Measurements from ENCODE around the gene PXYLP1.

PXYLP1 gene

DNA sequence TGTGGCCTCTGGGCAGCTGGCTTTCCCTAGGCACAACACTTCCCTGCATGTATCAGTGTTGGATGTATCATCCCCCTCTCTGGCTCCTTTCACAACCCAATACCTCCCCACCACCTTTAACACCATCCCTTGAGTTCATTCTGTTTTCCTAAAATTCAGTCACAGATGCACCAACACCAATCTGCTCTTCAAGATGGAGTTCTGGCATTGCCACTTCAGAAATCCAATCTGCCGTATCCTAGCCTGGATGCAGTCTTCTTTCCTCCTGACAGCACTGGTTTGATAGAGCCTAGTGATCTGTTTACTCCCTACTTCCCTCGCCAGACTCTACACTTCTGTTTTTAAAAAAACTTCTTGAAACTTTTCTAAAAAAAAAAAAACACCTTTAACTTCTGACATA, 21.7 kb downstream of the PXYLP1 start:
- no peak for DNase-seq

DNA sequence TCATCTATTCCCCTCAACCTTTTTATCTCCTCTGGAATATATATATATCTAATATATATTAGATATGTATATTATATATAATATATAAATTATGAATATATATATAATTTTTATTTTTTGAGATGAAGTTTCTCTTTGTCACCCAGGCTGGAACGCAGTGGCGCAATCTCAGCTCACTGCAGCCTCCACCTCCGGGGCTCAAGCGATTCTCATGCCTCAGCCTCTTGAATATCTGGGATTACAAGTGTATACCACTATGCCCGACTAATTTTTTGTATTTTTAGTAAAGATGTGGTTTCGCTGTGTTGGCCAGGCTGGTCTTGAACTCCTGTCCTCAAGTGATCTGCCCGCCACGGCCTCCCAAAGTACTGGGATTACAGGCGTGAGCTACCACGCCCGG, 22.2 kb downstream of the PXYLP1 start:
- DNase-seq: no peak

DNA sequence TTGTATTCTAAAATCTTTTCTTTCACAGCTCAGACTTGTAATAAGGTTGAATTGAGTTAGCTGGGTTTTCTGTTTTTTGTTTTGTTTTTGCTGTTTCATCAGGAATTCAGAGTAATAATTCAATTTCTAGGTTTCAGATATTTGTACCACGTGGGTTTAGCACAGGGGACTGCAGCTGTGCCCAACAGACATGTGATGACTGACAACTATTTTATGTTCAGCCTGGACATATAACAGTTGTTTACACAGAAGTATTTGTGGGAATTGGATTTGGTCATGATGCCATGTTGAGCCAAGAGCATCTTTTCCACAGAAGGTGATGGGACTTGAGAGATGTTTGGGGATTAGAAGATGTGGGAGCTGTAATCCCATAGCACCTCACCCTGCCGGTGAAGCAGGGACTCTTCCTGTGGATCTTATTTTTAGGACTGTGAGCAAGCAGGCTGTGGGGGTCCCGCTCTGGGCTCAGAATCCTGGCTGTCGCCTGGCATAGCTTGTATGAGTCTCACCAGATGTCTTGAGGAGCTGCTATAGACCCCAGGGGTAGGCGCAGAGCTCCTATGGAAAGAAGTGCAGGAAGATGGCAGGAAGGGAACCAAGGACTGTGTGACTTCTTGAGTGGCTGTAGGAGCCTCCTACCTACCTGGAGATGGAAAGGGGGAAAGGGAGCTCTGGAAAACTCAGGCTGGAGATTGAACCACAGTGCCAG, 23.7 kb downstream of the PXYLP1 start:
- no peak for DNase-seq

DNA sequence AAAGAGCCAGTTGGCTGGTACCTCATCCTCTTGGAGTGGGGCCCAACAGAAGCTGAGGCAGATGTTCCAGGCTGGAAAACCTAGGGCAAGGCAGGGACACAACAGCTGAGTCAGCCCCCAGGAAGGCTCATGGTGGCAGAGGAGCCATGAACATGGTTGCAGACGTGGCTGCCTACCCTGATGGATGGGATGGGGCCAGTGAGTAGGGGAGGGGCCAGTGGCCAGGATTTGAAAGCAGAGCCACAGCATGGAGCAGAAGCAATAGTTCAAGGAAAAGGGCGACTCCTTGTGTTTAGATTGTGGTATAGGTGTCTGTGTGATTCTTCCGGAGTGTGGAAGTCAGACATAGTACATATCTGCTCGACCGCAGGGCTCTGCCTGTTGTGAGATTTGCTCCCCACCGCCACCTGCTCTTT, 24.2 kb downstream of the PXYLP1 start:
- peak; percentile 32 for DNase-seq

DNA sequence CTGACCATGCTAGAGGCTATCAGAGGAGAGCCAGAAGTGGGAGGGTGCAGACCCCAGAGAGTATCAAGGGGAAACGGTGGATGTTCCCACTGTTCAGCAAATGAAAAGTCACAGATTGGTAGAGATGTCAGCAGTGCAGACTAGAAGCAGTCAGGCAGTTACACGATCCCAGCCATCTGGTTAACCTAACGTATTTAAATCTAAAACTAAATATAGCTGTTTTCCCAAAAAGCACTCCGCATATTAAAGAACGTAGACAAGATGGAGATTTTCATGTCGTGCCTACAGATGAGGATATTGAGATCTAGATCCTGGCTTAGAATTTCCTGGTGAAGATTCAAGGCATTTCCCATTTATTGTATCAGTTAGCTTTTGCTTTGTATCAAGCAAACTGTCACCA, 25.2 kb downstream of the PXYLP1 start:
- no peak for DNase-seq

DNA sequence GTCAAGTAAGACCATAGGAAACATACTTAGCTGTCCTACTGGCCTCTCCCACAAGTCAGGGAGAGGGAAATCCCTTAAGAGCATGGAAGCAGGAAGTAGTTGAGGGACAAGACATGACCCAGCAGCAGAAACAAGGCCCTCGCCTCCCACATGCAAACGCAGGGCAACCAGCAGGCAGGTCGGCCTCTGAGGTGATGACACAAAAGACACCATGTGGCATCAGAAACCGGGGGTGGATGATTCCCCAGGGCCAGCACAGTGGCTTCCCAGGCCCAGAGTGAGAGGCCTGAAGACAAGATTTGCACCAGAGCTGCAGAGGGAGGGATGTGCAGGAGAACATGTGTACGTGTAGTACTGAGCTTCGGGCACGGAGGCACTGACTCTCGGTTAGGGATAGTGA, 26.3 kb downstream of the PXYLP1 start:
- no peak for DNase-seq

DNA sequence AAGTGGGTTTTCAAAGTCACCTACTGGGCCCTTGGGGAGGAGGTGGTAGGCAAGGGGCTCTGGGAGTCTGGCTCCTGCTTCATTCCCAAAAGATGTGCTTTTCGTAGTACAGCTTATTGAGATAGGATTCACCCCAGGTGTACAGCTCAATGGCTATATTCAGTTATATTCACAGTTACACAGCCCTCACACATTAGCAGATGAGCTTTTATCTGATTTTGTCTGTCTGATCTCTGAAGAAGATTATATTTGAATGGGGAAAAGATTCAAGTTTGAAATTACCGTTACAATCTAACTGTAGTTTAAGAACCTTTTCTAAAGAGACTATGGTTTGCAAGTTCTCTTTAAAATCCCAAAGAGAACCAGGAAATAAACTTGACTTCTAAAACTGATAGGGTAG, 27.3 kb downstream of the PXYLP1 start:
- no peak for DNase-seq

DNA sequence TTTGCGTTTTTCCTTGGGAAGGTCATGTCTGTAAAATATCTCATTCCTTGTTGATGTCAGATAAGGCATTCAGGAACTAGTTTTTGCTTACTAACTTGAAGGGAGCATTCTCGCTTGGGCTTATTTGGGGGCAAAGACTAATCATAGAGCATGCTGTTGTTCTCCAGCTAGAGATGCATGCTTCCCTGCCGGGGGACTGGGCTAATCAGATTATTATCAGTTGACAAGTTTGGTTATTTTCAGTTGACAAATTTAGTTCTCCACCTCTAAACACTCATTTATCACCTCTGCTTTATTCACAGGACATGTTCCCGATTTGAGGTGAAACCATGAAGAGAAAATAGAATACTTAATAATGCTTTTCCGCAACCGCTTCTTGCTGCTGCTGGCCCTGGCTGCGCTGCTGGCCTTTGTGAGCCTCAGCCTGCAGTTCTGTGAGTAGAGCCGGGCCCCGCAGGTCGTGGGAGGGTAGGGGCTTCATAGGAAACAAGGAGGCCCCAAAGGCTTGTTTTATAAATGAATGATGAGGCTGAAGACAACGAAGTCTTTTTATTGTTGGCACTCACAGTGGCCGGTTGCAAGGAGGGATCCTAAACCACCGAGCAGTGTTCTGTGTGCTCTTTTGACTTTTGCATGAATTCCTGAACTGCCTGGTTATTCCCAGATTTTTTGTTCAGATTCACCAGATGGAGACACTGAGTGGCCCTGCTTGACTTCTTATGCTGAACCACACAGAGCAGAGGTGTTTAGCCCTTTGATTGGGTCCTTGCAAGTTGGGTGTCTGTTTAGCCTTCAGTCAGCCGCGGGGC, 28.4 kb downstream of the PXYLP1 start:
- no peak for DNase-seq

DNA sequence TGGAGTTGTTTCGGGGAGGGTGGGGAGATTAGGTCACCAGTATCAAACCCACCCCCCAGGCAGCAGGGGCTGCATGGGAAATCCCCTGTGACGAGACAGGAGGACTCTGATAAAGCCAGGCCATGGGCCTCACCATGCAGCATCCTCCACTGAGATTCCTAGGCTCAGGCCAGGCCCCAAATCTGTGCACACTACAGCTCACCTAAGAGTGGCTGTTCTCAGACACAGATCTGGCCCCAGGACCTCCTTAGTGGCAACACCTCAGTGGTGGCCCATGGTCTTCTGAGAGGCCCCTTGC, 29.0 kb downstream of the PXYLP1 start:
- DNase-seq: no peak

DNA sequence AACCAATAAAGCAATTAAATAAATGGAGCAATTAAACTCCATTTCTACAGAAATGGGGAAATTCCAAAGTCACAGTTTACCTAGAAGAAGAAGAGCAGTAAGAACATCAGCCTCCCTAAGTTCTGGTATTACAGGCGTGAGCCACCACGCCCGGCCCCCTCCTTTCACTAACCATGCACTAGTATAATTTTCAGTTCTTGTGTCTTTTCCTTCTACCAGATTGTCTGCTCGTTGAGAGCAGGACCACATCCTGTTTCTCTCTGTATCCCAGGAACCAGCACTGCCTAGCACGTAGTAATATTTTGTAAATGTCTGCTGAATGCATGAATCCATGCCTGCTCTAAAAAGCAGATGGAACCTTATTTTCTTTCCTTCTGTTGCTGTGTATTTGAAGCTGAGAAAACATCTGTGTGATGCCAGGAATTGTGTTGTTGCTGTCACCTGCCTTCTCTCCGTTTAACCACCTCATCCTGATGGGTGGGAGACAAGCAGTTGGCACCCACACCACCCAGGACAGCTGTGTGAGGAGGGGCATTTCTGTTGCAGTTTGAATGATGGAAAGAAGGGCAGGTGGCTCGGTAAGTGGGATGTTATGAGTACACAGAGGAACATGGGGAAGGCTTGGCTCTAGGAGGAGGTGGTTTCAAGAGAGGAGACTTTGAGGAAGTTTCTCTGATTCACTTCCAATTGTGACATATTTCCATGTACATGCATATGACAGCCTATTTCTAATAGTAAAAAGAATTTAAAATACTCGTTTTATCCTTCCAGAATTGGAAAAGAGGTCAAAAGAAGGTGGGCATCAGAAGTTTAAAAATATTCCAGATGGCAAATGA, 30.1 kb downstream of the PXYLP1 start:
- DNase-seq: no peak

DNA sequence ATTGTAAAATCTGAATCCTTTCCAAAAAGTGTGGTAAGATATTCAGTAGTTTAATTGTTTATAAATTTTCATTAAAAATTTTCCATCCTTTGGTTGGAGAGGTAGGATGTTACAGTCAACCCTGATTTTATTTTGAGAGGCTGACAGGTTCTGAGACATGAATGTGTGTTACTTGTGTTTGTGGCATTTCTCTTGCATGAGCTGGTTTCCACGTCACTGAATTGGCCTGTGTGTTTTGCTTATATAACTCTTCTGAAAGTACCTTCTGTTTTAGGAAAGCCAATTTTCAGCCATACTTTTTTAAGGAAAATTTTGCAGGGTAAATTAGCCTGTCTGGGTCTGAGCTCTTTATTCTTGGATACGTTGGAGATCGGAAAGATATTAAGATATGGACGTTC, 30.7 kb downstream of the PXYLP1 start:
- no peak for DNase-seq

DNA sequence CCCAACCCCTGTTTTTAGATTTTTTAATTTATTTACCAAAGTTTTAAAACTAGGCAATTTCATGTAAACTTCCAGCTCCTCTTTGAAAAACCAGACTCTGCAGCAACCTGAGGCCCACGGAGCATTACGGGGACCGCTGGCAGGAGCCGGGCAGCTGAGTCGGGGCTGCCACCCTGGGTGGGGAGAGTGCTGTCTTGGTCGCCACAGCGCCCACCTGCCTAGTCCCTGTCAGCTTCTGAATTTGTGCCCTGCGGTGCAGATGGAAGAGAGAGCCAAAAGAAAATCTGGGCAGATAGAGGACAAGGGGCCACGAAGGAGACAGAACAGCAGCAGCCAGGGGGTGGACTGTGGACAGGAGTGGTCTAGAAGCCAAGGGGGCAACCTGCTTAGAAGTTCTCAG, 34.6 kb downstream of the PXYLP1 start:
- DNase-seq: no peak

DNA sequence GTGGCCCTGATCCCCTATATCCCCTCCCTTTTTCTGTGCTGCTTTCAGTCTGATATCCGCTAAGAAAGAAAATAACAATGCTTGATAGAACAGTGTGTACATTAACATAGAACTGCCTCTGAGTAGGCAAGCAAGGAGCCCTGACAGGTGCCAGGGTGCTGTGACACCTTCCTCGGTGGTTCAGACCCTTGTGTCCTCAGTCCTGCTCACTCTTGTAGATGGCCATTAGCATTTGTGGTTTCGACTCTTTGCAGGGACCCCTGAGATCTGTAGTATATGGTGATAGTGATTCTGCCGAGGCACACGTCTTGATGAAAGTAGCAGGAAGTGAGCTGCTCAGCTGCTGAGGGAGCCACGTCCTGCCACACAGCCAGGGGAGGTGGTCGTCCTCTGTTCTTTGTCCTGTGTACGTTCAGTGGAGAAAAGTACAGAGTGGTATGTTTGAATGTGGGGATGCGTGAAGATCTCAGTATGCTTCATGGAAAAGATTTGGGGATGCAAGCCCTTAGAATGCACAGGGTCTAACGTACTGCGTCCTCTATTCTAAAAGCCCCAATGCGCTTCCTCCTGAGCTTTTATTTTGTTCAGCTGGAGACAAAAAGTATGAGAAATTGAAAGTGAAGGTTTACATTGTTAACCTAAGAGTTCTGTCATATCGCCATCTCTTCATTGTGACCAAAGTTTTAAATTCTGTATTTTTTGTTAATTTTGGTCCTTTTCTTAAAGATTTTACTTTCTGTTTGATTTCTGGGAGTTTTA, 35.4 kb downstream of the PXYLP1 start:
- peak; percentile 9 for DNase-seq

DNA sequence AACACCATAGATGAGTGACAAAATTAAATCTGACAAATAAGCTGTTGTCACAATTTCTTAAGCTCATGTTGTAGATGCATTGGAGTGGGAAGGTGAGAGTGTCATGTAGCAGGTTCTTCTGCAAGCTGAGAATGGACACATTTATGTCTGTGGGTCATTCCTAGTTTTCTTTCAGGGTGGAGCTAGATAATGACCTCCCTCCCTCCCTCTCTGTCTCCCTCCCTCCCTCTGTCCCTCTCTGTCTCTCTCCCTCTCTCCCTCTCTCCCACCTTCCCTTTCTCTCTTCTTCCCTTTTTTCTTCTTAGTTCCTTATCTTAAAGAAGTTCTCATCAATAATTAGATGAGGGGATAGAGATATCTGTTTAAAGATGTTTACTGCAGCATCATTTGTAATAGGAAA, 36.0 kb downstream of the PXYLP1 start:
- no peak for DNase-seq

DNA sequence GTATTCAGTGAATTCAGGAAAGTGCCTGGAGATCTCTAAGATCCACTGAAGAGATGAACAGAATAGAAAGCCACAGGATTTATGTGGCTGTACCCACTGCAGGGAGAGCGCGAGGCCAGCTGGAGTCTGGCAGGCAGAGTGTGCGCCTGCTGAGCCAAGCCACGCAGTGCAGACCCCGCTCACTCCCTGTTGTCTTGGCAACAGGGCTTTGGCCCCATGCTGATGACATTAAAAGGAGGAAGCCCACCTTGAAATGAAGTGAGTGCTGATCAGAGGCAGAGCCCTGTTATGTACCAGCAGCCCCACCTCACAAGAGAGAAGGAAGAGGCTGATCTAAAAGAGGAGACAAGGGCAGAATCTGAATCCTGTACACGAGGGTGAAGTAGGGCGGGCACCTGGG, 36.7 kb downstream of the PXYLP1 start:
- DNase-seq: no peak

DNA sequence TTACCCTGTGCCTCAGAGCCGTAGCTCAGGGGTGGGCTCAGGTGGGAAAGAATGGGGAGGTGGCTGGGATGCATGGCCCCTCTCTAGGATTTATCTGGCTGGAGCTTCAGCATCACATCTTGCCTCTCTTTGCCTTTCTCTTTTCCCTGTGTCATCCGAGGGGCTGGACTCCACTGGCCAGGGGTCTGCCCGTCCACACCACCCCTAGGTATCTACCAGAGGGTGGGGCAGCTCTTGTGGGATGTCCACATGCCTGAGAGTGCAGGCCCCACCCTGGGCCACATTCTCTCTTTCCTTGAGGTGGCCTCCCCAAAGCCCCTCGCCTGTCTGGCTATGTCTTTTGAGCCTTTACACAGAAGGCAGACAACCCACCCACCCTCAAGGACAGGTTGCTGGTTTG, 37.2 kb downstream of the PXYLP1 start:
- DNase-seq: no peak

DNA sequence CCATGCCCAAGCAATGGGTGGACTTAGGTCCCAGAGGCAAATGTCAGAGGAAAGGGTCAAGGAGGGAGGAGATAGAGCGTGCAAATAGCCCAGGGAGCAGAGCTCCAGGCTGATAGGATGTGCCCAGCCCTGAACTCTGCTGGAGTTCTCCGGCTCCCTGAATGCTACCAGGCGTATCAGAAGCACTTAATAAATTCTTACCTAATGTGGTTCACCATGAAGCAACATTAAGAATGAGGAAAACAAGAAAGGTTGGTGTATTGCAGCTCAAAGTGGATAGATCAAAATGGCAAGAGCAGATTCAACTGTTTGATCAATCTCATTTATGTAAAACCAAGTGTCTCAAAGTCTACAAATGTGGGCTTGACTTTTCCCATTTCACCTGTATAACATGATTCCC, 38.3 kb downstream of the PXYLP1 start:
- no peak for DNase-seq

DNA sequence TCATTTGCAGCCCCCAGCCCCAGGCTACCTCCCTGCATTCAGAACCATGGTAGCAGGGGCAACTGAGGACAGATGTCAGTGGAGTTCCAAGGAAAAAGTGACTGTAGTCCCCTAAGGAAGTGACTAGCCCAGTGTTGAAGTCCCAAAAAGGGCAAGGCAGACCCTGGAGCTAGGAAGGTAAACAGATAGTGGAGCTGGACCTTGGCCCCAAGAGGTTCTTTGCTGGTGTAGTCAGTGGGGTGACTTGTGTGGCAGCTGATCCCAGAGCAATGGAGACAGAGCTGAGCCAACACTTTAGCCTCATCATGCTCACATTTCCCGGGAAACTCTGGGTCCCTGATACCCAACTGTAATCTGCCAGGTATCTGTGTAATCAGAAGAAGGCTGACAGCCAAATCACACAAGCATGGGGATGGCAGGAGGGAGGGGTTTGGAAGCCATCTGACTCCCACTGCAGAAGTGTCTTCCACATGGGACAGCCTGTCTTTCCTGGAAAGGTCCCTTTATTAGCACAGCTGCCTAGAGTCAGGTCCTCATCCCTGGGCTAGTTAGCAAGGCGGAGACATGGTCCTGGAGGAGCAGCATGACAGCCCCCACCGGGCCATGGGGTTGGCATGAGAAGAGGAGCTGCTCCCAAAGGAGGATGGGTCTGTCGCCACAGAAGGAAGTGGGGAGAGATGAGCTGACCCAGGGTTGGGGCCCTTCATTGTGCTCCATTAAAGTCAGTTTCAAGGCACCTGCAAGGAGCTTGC, 39.8 kb downstream of the PXYLP1 start:
- no peak for DNase-seq

DNA sequence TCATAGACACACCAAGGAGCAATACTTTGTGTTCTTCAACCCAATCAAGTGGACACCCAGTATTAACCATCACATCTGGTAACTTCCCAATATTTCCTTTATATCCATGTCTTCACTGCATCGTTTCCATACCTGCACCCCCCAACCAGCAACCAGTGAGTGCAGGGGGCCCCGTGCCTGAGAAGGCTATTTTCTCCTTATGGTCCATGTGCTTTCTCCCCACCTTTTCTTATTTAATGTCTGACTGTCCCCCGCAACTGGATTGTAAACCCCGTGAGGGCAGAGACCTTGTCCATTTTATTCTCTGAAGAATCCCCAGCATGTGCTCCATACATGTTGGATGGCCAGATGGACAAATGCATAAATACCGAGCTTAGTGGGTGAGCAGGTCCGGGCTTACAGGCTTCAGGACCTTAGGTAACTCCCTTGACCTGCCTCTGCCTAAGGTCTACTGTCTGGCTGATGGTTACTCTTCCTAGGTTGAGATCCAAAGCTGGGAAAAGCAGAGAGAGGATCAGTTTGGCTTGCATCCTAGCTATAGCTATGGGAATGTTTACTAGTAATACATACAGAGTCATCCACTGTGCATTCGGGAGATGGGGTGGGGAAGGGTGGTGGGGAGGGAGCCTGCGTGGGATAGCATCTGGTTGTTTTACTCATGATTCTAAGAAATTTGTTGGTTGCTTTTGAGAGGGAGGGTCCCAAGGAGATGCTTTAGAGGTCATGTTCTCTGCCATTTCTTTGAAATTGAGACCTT, 41.5 kb downstream of the PXYLP1 start:
- no peak for DNase-seq

DNA sequence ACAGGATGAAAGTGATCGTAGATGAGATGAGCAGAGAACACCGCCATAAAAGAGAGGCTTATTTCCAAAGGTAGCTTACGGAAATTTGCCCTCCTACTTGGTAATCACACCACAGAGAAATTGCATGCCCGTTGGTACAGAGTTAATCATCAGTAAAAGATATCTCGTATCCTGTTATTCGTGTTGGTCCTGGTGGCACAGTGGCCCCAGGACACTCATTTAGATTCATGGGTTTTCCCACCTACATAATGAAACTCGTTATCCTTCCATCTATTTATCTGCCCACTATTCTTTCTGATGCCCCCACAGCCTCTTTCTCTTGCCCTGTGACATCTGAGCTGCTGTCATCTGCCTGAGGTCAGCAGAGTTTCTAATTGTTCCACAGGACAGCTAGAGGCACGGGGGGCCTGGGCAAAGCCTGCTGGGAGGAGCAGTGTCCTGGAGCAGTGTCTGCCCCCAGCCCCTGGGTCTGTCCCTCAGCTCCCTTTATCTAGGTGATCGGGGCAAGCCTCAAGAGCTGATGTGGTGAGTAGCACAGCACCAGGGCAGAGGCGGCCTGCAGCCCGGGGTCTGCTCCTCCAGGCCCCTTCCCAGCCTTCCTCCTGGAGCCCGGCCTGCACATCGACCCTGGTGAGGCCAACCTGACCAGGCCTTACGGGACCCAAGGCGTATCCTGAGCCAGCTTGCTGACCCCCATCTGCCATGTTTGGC, 42.2 kb downstream of the PXYLP1 start:
- no peak for DNase-seq
